ENCODE data around the gene LIPC. TPM values are rescaled to one million over a fixed set of nuclear protein-coding genes. Genes with fewer than 3 reads are reported as not detected.

Gene LIPC
- total RNA-seq, 1 experiment from 2014 or later: not detected

DNA sequence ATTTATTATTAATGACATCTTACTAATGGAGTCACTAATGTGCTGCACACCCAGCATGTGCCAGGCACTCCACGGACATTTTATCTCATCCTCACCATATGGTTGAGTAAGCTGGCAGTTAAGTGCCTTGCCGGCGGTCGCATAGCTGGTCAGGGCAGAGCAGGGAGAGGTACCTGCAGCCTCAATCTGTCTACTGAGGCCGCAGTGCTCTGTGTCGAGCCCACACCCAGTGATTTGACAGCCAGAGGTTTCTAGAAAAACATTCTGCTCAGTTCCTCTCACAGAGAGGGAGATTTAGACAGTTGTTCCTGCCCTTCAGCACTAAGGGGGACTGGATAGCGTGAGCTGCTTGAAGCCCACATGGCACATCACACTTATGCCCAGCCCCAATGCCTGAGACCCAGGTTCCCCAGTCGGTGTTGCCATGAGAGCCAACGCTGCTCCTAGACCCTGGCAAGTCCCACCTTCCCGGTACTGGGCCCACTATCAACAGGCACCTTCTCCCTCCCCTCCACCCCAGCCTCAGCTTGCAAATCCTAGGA is 2.6 kb downstream of the LIPC start:
- DNase-seq (ENCODE audit: low spot score): no peak

GRCh38 chr15:58436552-58436951 is 4.8 kb downstream of the LIPC start:
- no peak for DNase-seq (ENCODE audit: low spot score)

DNA sequence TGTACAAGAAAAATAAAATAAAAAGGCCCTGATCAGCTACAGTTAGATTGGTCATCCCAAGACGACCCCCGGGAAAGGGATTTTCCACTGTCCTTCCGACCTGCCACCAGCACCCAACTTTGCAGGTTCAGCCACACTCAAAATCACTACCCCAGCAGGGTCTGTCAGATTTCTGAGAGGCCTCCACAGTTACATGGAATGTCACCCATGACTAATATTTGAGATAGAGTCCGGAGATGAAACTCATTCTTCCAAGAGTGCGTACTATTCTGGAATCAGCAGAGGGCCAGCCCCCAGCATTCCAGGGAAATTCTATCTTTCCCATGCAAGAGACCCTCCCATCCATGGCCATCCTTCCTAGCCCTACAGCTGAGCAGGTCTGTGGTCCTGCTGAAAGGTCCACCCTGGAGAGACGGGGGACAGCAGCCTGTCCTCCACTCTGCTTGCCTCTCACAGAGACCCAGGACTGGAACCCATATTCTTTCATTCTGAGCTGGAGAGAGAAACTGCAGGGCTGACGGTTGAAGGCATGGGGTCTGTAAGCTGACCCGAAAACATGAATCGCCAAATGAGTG is 5.8 kb downstream of the LIPC start:
- DNase-seq (ENCODE audit: low spot score): no peak

DNA sequence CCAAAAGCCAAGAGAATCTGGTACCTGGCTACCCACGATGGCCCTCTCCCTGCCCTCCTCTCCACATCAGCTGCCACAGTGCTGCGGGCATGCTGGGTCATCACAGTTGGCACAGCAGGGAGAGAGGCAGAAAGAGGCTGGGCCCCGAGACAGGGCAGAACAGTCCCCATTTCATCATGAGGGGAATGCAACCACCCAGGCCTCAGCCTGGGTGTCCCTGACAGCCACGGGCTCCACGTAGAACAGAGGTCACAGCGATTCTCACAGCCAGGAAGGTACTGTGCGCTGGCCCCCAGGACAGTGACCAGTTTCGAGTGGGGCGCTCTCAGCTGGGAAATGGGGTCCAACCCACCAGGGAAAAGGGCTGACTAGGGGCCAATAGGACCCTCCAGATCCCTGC is 6.3 kb downstream of the LIPC start:
- no peak for DNase-seq (ENCODE audit: low spot score)

GRCh38 chr15:58438956-58439355 is 7.2 kb downstream of the LIPC start:
- DNase-seq (ENCODE audit: low spot score): peak; percentile 87

GRCh38 chr15:58440158-58440910 is 8.5 kb downstream of the LIPC start:
- DNase-seq (ENCODE audit: low spot score): peak; percentile 91

GRCh38 chr15:58440922-58441321 is 9.1 kb downstream of the LIPC start:
- DNase-seq (ENCODE audit: low spot score): peak; percentile 82

DNA sequence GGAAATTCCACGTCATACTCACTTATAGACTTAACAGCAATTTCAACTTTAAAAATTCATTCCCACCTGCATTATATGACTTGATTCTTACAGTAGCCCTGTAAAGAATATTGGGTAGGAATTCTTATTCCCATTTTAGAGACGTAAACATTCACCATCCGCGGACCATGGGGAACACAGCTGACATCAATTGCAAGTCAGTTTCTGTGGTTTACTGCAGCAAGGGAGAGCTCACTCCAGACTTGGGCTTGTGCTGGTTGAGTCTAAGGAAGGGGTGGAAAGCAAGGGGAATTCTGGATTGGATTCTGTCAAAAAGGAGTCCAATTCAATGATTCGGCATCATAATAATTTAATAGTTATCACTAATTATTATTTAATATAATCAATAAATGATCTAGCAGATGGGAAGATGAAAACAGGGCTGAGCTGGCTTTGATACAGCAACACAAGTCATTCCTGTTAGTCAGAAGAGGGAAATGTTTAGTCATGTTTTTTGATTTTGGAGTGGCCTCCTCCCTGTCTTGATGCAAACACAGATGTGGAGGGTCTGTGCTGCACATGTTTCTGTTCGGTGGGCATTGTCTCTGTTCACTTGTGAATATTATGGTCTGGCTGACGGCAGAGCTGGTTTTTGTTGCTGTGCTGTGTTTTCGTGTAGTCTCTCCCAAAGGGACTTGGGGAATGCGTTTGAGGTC is 9.7 kb downstream of the LIPC start:
- peak; percentile 30 for DNase-seq (ENCODE audit: low spot score)

DNA sequence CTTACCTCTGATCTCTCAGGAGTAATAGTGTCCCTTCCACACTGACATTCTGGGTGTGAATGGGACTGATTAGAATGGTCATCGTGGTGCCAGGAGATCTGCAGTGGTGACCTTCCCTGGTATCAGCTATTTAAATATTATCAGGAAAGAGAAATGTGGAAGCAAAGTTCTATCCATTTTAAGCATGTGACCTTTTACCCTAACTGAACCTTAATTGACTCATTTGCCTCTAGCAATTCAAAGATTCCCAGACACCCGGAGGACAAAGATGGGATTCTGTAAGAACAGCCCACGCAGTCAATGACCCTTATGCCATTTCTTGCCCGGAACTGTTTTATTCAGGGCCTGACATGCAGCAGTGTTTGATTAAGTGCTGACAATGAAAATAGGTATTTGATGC is 10.3 kb downstream of the LIPC start:
- no peak for DNase-seq (ENCODE audit: low spot score)

DNA sequence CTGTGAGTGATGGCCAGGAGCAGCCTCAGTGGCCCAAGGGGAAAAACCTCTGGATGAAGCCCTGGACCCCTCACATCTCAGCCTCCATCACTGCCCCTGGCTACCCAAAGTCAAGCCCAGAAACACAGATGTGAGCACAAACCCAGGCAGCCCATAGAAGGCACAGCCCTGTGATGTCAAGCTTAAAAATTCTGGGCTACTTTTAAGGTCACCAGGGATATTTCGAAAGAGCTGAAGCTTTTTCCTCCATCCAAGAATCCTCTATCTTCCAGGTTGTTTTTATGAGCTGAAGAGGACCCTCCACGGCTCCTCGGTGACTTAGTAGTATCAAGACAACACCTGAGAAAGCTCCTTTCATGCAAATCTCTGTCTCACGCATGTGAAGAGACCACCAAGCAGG is 11.5 kb downstream of the LIPC start:
- DNase-seq (ENCODE audit: low spot score): no peak

GRCh38 chr15:58444056-58444455 is 12.3 kb downstream of the LIPC start:
- DNase-seq (ENCODE audit: low spot score): no peak

DNA sequence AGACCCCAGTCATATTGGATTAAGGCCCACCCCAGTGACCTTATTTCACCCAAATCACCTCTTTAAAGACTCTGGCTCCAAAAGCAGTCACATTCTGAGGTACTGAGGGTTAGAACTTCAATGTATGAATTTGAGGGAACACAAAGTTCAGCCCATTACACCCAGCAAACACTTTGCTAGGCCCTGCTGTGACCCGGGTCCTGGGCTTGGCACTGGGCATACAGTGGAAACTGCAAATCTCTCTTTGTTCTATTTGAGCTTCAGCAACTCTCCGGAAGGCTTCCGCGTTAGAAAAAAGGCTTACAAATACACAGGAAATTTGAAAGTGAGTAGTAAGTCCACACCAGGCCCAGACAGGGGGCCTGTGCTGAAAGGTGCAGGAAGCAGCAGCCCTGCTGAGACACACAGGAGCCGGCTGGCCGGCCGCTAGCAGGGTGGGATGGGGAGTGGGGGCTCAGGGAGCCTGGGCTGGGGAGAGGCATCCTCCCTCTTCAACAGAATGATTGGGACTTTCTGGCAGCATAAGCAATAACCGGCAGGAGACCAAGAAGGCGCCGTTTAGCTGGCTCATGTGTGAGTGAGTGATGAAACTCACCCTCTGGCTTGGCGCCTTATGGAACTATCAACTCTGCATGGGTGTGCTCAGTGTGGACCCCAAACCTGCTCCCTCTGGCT is 13.0 kb downstream of the LIPC start:
- DNase-seq (ENCODE audit: low spot score): no peak

DNA sequence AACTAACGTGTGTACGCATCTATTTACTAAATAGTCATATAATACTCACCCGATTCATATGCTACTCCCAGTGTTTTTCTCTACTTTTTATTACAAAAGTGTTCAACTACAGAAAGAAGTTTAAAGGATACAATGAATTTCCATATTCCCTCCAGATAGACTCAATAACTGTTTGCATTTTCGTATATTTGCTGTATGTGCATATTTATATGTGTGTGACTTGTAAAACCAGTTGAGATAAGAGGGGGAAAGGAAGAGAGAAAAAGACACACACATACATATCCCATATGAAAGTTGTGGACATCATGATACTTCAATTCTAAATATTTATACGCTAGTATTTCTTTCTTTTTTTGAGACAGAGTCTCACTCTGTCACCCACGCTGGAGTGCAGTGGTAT is 14.1 kb downstream of the LIPC start:
- DNase-seq (ENCODE audit: low spot score): no peak

- DNase-seq (ENCODE audit: low spot score): no peak
Measured at GRCh38 chr15:58446521-58446920, 14.7 kb downstream of the LIPC start.

DNA sequence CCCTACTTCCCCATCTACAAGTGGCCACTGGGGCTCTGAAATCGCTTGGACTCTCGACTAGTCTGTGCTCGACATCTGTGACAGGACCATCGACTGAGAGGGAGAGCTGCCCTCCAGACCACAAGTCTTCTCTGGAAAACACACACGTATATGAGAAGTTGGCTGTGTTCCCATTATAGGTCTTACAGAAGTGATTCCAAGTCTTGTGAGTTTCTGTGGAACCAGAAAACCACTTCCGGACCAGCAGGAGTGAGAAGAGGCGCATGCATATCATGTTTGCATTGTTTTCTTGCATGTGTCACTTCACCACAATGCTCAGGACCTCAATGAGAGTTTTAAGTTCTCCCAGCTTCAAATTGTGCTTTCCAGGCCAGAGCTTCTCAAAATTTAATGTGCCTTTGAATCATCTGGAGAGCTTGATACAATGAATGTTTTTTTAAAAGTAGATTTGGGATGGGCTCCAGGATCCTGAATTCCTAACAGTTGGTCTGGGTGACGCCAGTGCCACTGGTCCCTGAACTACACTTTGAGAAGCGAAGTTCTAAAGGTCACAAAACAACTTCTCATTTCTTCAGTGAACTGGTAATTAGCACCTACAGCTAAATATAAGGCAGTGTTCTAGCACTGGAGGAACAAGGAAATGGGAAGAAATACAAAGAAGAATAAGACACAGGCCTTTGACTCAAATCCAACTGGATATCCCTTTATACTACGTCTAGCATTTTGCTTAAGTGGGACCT is 15.7 kb downstream of the LIPC start:
- no peak for DNase-seq (ENCODE audit: low spot score)

- no peak for DNase-seq (ENCODE audit: low spot score)
Measured at GRCh38 chr15:58448331-58448730, 16.5 kb downstream of the LIPC start.

DNA sequence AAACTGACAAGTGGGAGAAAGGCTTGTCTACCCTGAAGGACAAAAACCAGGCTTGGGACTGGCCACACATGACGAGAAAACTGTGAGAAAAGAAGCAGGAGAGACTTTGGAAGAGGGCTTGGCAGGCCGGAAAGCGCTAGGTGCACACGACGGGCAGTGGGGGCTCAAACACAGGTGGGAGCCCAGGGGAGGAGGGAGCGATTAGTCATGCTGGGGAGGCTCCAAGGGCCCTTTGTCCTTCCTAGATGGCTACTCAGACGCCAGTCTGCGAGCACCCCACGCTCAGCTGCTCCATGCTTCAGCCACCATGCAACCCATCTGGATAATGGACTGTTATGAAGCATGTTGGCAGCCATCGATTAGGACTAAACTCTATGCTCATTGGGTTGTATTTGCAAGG is 17.1 kb downstream of the LIPC start:
- DNase-seq (ENCODE audit: low spot score): no peak

- DNase-seq (ENCODE audit: low spot score): no peak
Measured at GRCh38 chr15:58451826-58452225, 20.0 kb downstream of the LIPC start.

GRCh38 chr15:58452775-58453174 is 21.0 kb downstream of the LIPC start:
- no peak for DNase-seq (ENCODE audit: low spot score)

- DNase-seq (ENCODE audit: low spot score): no peak
Measured at GRCh38 chr15:58453931-58454793, 22.4 kb downstream of the LIPC start.
